A549 (cell line): ENCODE results near the gene STAT5A.

Experiments used
- EHMT2 ChIP-seq: fragments of 200-600 bp; sonication (generic); IDR thresholded peaks from 2 replicates; pipeline ENCODE4 v1.6.1; 2016; ENCODE audit warnings: antibody characterized with exemption, low read depth, mild to moderate bottlenecking, moderate library complexity
- EP300 ChIP-seq, 2 experiments: fragments of >200 bp; sonication (Bioruptor Twin); formaldehyde crosslinking; IDR thresholded peaks; 2 replicates in 1 of 2; 3 replicates in 1 of 2; pipeline ENCODE4 v1.6.1; 2016 to 2017
- GATA3 ChIP-seq: IDR thresholded peaks from 2 replicates; pipeline ENCODE4 v1.6.1; 2012; ENCODE audit warnings: borderline replicate concordance
- HOXB5 ChIP-seq: fragments of 250-450 bp; sonication (Bioruptor Pico); IDR thresholded peaks from 2 replicates; pipeline ENCODE4 v1.5.0; 2020; ENCODE audit warnings: mild to moderate bottlenecking, moderate library complexity
- KDM5A ChIP-seq: fragments of 200-600 bp; sonication (generic); IDR thresholded peaks from 2 replicates; pipeline ENCODE4 v1.6.1; 2016; ENCODE audit warnings: antibody characterized with exemption, mild to moderate bottlenecking
- POLR2A ChIP-seq: IDR thresholded peaks from 2 replicates; pipeline ENCODE4 v1.6.1; 2012; ENCODE audit warnings: mild to moderate bottlenecking, low read length
- RAD21 ChIP-seq, 2 experiments: fragments of >200 bp in 1 of 2; sonication (Bioruptor Twin) in 1 of 2; formaldehyde crosslinking in 1 of 2; IDR thresholded peaks in 1 of 2; conservative IDR thresholded peaks in 1 of 2; 2 replicates in 1 of 2; 3 replicates in 1 of 2; pipeline ENCODE4 v1.6.1; 2012 to 2018; ENCODE audit warnings: inconsistent platforms in 1 of 2
- RFX5 ChIP-seq: fragments of 450-650 bp; IDR thresholded peaks from 2 replicates; pipeline ENCODE4 v1.7.1; 2014; ENCODE audit warnings: antibody characterized with exemption, mild to moderate bottlenecking, moderate library complexity
- TF ChIP-seq, protein P1 (sequence below): fragments of >200 bp; sonication (Bioruptor Twin); formaldehyde crosslinking; IDR thresholded peaks from 3 replicates; pipeline ENCODE4 v1.5.1; 2016
- TF ChIP-seq, protein P2 (sequence below): fragments of 150-350 bp; IDR thresholded peaks from 2 replicates; pipeline ENCODE4 v1.6.1; 2014; ENCODE audit warnings: low read depth, mild to moderate bottlenecking, low read length

DNA sequence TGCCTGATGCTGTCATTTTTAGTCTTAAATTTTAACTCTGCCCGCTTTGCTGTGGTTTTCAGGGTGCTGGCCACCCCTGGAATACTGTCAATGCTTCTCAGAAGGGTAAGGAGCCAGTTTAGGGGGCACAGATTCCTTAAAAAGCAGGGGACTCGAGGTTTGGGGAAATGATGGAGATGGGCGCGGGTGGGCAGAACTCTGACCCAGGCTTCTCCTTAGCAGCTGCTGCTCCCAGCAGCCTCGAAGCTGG is 23.7 kb downstream of the STAT5A start:
- TF ChIP-seq POLR2A, result no peak
- TF ChIP-seq EP300 (IDR thresholded peaks at IDR 0.05), result no peak
- no peak for TF ChIP-seq HOXB5 (CRISPR knock-in tag)
- TF ChIP-seq, protein P1, sequence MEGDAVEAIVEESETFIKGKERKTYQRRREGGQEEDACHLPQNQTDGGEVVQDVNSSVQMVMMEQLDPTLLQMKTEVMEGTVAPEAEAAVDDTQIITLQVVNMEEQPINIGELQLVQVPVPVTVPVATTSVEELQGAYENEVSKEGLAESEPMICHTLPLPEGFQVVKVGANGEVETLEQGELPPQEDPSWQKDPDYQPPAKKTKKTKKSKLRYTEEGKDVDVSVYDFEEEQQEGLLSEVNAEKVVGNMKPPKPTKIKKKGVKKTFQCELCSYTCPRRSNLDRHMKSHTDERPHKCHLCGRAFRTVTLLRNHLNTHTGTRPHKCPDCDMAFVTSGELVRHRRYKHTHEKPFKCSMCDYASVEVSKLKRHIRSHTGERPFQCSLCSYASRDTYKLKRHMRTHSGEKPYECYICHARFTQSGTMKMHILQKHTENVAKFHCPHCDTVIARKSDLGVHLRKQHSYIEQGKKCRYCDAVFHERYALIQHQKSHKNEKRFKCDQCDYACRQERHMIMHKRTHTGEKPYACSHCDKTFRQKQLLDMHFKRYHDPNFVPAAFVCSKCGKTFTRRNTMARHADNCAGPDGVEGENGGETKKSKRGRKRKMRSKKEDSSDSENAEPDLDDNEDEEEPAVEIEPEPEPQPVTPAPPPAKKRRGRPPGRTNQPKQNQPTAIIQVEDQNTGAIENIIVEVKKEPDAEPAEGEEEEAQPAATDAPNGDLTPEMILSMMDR, result no peak
- TF ChIP-seq GATA3, result no peak
- TF ChIP-seq RFX5, result no peak
- no peak for TF ChIP-seq EHMT2
- TF ChIP-seq KDM5A, result no peak
- no peak for TF ChIP-seq RAD21 (conservative IDR thresholded peaks at IDR 0.05 in 1 of 2, IDR thresholded peaks at IDR 0.05 in 1 of 2)
- TF ChIP-seq, protein P2, sequence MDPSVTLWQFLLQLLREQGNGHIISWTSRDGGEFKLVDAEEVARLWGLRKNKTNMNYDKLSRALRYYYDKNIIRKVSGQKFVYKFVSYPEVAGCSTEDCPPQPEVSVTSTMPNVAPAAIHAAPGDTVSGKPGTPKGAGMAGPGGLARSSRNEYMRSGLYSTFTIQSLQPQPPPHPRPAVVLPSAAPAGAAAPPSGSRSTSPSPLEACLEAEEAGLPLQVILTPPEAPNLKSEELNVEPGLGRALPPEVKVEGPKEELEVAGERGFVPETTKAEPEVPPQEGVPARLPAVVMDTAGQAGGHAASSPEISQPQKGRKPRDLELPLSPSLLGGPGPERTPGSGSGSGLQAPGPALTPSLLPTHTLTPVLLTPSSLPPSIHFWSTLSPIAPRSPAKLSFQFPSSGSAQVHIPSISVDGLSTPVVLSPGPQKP, result no peak
